ENCODE results near the gene TUBB. TPM values are rescaled to one million over a fixed set of nuclear protein-coding genes. Genes with fewer than 3 reads are reported as not detected.
A peak's percentile ranks its signal among the peaks of the same experiment; 100 is the strongest.

TUBB gene
- total RNA-seq, 6 experiments from 2014 or later = 1,052 to 1,712 (median 1,589) TPM

DNA sequence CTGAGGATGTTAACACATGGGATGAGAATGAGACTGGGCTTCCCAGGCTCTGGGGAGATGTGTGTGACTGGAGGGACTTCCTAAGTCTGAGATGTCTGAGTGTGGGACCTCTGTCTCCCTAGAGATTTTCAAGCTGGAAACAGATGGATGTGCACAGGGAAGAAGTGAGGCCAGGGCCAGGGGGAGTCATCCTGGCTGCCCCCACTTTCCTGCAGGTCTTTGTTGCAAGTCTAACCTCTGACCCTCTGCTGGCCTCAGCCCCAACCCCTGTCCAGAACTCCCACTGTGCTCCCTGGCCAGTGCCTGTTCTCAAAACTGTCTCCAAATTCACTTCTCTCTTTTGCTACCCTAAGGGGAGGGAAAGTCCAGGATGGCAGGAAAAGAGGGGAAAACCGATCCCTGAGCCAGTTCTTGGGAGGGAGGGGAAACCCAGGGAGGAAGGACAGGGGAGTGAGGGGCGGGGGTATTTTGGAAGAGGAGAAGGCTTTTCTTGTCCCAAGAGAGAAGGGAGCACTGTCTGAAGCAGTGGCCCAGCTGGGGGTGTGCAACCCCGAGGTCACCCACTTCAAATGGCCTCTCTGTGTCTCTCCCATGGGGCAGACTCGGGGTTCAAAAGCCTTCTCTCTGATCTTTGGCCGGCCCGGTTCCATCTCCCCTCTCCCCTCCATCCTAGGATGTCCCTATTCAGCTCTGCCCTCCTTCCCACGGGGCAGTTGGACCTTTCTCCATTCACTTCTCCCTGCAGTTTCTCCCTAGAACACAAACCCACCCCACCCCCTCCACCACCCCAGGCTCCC lies 36.8 kb upstream of the TUBB start:
- Mint-ChIP-seq H3K4me1 (ENCODE audit: low read depth) (peaks cover 61% of the 10 kb centered on the region), H3K27me3 (ENCODE audit: insufficient read depth) (no peaks in the 10 kb centered on the region; the same call in none of the 2 replicates), H3K36me3 (ENCODE audit: low read depth) (peaks cover 74% of the 10 kb centered on the region), H3K4me3 (peak overlapping the region; percentile 92), H3K27ac (peak overlapping the region; percentile 95), H3K9me3 (no peaks in the 10 kb centered on the region; the same call in 1 of the 2 replicates)
- no peak for DNase-seq
- TF ChIP-seq CTCF (IDR thresholded peaks at IDR 0.05) = no peak

DNA sequence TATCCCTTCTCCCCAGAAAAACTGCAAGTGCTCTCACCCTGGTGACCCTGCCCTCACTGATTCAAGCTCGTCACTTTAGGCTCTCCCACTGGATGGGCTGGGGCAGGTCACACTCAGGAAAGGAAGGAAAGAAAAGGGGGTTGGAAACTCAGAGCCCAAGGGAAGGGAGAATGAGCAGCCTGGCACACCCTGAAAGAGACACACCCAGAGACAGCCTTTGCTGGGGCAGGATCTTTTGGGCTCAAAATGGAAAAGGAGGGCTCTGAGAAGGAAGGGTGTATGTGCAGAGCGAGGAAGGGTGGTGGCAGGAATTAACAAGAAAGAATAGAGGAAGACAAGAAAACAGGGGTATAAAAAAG lies 36.2 kb upstream of the TUBB start:
- Mint-ChIP-seq H3K4me1 (ENCODE audit: low read depth) (peaks cover 65% of the 10 kb centered on the region), H3K9me3 (no peaks in the 10 kb centered on the region; the same call in 1 of the 2 replicates), H3K4me3 (peak overlapping the region; percentile 92), H3K27ac (peak overlapping the region; percentile 95), H3K36me3 (ENCODE audit: low read depth) (peaks cover 75% of the 10 kb centered on the region), H3K27me3 (ENCODE audit: insufficient read depth) (no peaks in the 10 kb centered on the region; the same call in none of the 2 replicates)
- no peak for TF ChIP-seq CTCF (IDR thresholded peaks at IDR 0.05)
- DNase-seq = no peak

DNA sequence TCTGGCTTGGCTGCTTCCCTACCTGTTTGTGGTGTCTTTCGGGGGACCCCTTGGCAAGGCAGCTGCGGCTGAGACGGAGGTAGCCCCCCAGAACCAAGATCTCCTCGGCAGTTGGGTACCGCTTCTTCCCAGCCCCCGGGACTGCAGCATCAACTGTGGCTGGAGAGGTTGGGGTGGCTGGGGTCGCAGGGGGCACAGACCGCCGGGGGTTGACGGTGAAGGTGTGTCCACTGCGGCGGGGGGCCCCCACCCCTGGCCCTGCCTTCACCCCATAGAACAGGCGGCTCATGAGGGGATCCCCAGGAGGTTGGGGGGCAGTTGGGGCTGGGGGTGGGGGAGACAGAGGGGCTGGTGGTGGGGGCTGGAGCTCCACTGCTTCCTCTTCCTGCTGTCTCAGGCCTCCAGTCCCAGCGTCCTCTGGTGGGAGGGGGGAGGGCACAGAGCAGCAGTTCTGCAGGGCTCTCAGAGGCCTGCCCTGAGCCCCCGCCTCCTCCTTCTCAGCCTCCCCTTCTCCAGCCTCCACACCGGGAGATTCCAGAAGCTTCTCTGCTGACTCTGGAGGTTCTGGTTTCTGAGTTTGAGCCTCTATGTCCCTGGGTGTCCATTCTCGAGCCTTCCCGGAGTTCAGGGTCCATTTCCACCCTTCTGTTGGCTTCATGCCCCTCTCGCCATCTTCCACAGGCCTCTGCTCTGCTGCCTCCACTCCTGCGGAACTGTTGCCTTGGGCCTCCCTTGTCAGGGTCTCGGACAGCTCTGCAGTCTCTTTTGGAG lies 35.6 kb upstream of the TUBB start:
- DNase-seq = no peak
- Mint-ChIP-seq H3K9me3 (no peaks in the 10 kb centered on the region; the same call in 1 of the 2 replicates), H3K27ac (peak overlapping the region; percentile 95), H3K36me3 (ENCODE audit: low read depth) (peaks cover 69% of the 10 kb centered on the region), H3K4me1 (ENCODE audit: low read depth) (peaks cover 65% of the 10 kb centered on the region), H3K4me3 (peak overlapping the region; percentile 92), H3K27me3 (ENCODE audit: insufficient read depth) (peaks cover 1% of the 10 kb centered on the region)
- no peak for TF ChIP-seq CTCF (IDR thresholded peaks at IDR 0.05)

DNA sequence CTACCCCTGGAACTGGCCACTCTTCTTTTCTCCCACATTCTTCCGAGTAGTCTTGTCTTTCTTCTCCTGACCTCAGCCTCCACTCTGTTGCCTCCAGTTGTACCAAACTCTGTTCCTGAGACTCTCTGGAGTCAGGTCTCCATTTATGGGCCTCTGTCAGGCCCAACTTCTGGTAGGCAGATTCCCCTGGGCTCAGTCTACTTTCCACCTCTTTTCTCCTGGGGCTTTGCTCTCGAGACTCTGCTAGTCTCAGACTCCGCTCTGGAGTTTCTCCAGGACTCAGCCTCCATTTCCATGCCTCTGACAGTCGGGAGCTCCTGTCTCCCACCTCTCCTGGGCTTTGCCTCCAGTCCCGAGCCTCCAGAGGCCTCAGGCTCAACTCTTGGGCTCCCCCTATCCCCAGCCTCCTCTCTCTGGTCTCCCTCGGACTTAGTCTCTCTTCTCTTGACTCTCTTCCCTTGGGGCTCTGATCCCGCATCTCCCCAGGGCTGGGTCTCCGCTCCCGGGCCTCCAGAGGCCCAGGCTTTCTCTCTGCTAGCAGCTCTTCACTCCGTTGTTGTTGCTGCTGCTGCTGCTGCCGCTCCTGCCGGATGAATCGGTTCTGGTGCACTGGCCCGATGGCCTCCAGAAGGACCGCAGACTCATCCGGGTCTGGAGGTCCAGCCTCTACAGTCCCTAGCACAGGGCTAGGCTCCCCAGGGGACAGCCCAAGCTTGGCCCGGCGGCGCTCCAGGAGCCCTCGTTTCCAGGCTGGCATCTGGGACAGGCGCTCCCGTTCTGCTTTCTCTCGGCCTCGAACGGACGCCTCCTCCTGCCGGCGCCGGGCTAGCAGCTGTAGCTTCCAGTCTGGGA lies 34.8 kb upstream of the TUBB start:
- peak overlapping the region; percentile 92 for H3K4me3 Mint-ChIP-seq
- peaks cover 65% of the 10 kb centered on the region for H3K4me1 Mint-ChIP-seq (ENCODE audit: low read depth)
- DNase-seq = no peak
- peak; percentile 52; the same call in 1 of the 2 replicates for TF ChIP-seq CTCF (IDR thresholded peaks at IDR 0.05)
- peaks cover 61% of the 10 kb centered on the region for H3K36me3 Mint-ChIP-seq (ENCODE audit: low read depth)
- H3K9me3 Mint-ChIP-seq = no peaks in the 10 kb centered on the region; the same call in 1 of the 2 replicates
- H3K27me3 Mint-ChIP-seq (ENCODE audit: insufficient read depth) = peaks cover 1% of the 10 kb centered on the region
- peak overlapping the region; percentile 95 for H3K27ac Mint-ChIP-seq

Data from HFFc6 (cell line).